OCI-LY1 (cell line): ENCODE measurements around the gene PVRIG.
"Not testable (repeated sequence)": the region's sequence is repeated elsewhere in the genome, so short reads cannot be mapped to it uniquely, and the experiment has no call there.

Experiments
- EZH2 ChIP-seq: fragments of 200-600 bp; sonication (generic), shearing (Covaris generic); IDR thresholded peaks from 2 replicates; pipeline ENCODE4 v1.8.0; 2017; ENCODE audit warnings: borderline replicate concordance, mixed run types, mild to moderate bottlenecking, antibody characterized with exemption, low read length, moderate library complexity, mixed read lengths
- TF ChIP-seq, protein P1 (sequence below): fragments of 200-600 bp; sonication (generic), shearing (Covaris generic); IDR thresholded peaks from 2 replicates; pipeline ENCODE4 v1.5.1; 2017; ENCODE audit warnings: mild to moderate bottlenecking, antibody characterized with exemption, low read length, moderate library complexity, mixed read lengths

DNA sequence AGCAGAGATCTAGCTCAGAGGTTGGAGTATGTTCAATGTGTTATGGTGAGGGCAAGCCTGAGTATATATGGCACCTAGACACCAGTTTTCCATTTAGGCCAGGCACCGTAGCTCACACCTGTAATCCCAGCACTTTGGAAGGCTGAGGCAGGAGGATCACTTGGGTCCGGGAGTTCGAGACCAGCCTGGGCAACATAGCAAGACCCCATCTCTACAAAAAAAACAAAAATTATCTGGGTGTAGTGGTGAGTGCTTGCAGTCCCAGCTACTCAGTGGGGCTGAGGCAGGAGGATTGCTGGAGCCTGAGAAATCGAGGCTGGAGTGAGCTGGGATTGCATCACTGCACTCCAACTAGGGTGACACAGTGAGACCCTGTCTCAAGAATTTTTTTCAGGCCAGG is 43.1 kb downstream of the PVRIG start:
- TF ChIP-seq, protein P1, sequence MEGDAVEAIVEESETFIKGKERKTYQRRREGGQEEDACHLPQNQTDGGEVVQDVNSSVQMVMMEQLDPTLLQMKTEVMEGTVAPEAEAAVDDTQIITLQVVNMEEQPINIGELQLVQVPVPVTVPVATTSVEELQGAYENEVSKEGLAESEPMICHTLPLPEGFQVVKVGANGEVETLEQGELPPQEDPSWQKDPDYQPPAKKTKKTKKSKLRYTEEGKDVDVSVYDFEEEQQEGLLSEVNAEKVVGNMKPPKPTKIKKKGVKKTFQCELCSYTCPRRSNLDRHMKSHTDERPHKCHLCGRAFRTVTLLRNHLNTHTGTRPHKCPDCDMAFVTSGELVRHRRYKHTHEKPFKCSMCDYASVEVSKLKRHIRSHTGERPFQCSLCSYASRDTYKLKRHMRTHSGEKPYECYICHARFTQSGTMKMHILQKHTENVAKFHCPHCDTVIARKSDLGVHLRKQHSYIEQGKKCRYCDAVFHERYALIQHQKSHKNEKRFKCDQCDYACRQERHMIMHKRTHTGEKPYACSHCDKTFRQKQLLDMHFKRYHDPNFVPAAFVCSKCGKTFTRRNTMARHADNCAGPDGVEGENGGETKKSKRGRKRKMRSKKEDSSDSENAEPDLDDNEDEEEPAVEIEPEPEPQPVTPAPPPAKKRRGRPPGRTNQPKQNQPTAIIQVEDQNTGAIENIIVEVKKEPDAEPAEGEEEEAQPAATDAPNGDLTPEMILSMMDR: not testable (repeated sequence)
- TF ChIP-seq EZH2: not testable (repeated sequence)
